ENCODE data around the gene JPH3. TPM values are rescaled to one million over a fixed set of nuclear protein-coding genes. Genes with fewer than 3 reads are reported as not detected.

The JPH3 gene
- total and polyA plus RNA-seq, 2 experiments from 2014 or later, result not detected

- H3K79me2 ChIP-seq (ENCODE audit: insufficient read depth), result no peaks in the 10 kb centered on the region
- no peaks in the 10 kb centered on the region for H3K9me2 ChIP-seq (ENCODE audit: insufficient read depth)
- WGBS, 2 experiments (ENCODE audit: low coverage in 1 of 2, low lambda C conversion rate in 2 of 2, missing lambda C conversion rate in 2 of 2), result 50 to 73% methylated on average over 2 to 10 of the region's 10 CpGs
- H3K36me3 ChIP-seq (ENCODE audit: low read depth), result no peaks in the 10 kb centered on the region
- H3K9ac ChIP-seq, result no peak overlapping the region
- no peaks in the 10 kb centered on the region for H3K4me1 ChIP-seq (ENCODE audit: insufficient read depth)
- H3K27ac ChIP-seq, result no peak overlapping the region
- H3K4me3 ChIP-seq, result no peak overlapping the region
- H3K4me2 ChIP-seq (ENCODE audit: unreplicated experiment), result no peak overlapping the region
- H3K9me3 ChIP-seq (ENCODE audit: low read depth), result no peaks in the 10 kb centered on the region
- no peak overlapping the region for H2AFZ ChIP-seq
- DNase-seq, result no peak
- peaks cover 12% of the 10 kb centered on the region for H3K27me3 ChIP-seq (replicated peaks; ENCODE audit: insufficient read depth)
- no peaks in the 10 kb centered on the region for H3F3A ChIP-seq (ENCODE audit: insufficient read depth)
- TF ChIP-seq EZH2phosphoT487 (IDR thresholded peaks at IDR 0.05; ENCODE audit: insufficient read depth, low read depth) (no peak), EZH2 (IDR thresholded peaks at IDR 0.05; ENCODE audit: insufficient read depth, poor library complexity, severe bottlenecking) (no peak)
- H4K20me1 ChIP-seq (ENCODE audit: insufficient read depth), result no peaks in the 10 kb centered on the region
- in situ Hi-C loops (cut with MboI), result no loop called here
These were observed 20.5 kb downstream of the JPH3 start for GRCh38 chr16:87622756-87623319.

- H4K20me1 ChIP-seq (ENCODE audit: insufficient read depth), result no peaks in the 10 kb centered on the region
- no peak overlapping the region for H2AFZ ChIP-seq
- no peaks in the 10 kb centered on the region for H3K79me2 ChIP-seq (ENCODE audit: insufficient read depth)
- DNase-seq, result no peak
- H3K27me3 ChIP-seq (replicated peaks; ENCODE audit: insufficient read depth), result no peaks in the 10 kb centered on the region; the same call in 1 of the 2 replicates
- no peak for TF ChIP-seq EZH2phosphoT487 (IDR thresholded peaks at IDR 0.05; ENCODE audit: insufficient read depth, low read depth)
- TF ChIP-seq EZH2 (IDR thresholded peaks at IDR 0.05; ENCODE audit: insufficient read depth, poor library complexity, severe bottlenecking), result no peak
- no peaks in the 10 kb centered on the region for H3K9me3 ChIP-seq (ENCODE audit: low read depth)
- H3K36me3 ChIP-seq (ENCODE audit: low read depth), result no peaks in the 10 kb centered on the region
- no peak overlapping the region for H3K9ac ChIP-seq
- no peak overlapping the region for H3K27ac ChIP-seq
- no peak overlapping the region for H3K4me2 ChIP-seq (ENCODE audit: unreplicated experiment)
- no peaks in the 10 kb centered on the region for H3F3A ChIP-seq (ENCODE audit: insufficient read depth)
- no peaks in the 10 kb centered on the region for H3K4me1 ChIP-seq (ENCODE audit: insufficient read depth)
- H3K4me3 ChIP-seq, result no peak overlapping the region
- WGBS, 2 experiments (ENCODE audit: low coverage in 1 of 2, low lambda C conversion rate in 2 of 2, missing lambda C conversion rate in 2 of 2), result 58 to 66% methylated on average over 12 to 13 of the region's 13 CpGs
- in situ Hi-C loops (cut with MboI), result no loop called here
- H3K9me2 ChIP-seq (ENCODE audit: insufficient read depth), result no peaks in the 10 kb centered on the region
These were observed 23.0 kb downstream of the JPH3 start for GRCh38 chr16:87625241-87625797.

GRCh38 chr16:87626401-87626800 lies 24.1 kb downstream of the JPH3 start:
- Histone ChIP-seq H3K27ac (no peak overlapping the region), H3K9me3 (ENCODE audit: low read depth) (no peaks in the 10 kb centered on the region), H2AFZ (no peak overlapping the region), H3K4me3 (no peak overlapping the region), H3K27me3 (replicated peaks; ENCODE audit: insufficient read depth) (peaks cover 4% of the 10 kb centered on the region), H3K4me1 (ENCODE audit: insufficient read depth) (no peaks in the 10 kb centered on the region), H4K20me1 (ENCODE audit: insufficient read depth) (no peaks in the 10 kb centered on the region), H3K9me2 (ENCODE audit: insufficient read depth) (no peaks in the 10 kb centered on the region), H3K36me3 (ENCODE audit: low read depth) (no peaks in the 10 kb centered on the region), H3K9ac (no peak overlapping the region), H3F3A (ENCODE audit: insufficient read depth) (no peaks in the 10 kb centered on the region), H3K4me2 (ENCODE audit: unreplicated experiment) (no peak overlapping the region), H3K79me2 (ENCODE audit: insufficient read depth) (no peaks in the 10 kb centered on the region)
- no peak for DNase-seq
- TF ChIP-seq EZH2 (IDR thresholded peaks at IDR 0.05; ENCODE audit: insufficient read depth, poor library complexity, severe bottlenecking), result no peak
- no peak for TF ChIP-seq EZH2phosphoT487 (IDR thresholded peaks at IDR 0.05; ENCODE audit: insufficient read depth, low read depth)
- in situ Hi-C loops (cut with MboI), result no loop called here
- WGBS, 2 experiments (ENCODE audit: low coverage in 1 of 2, low lambda C conversion rate in 2 of 2, missing lambda C conversion rate in 2 of 2), result 70 to 79% methylated on average over 14 of the region's 14 CpGs

DNA sequence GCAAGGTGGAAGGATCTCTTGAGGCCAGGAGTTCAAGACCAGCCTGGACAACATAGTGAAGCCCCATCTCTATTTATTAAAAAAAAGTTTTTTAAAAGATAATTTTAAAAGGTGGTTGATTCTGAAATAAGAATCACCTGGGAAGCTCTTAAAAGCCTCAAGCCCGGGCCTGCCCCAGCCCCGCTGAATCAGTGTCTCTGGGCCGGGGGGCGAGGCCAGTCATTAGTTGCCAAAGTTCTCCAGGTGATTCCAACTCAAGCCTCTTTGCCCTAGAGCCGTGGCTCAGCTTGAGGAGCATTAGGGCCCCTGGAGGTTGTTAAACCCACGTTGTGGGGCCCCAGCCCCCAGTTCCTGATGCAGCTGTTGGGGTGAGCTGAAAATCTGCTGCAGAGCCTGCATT lies 24.6 kb downstream of the JPH3 start:
- in situ Hi-C loops (cut with MboI), result no loop called here
- no peak overlapping the region for H3K27ac ChIP-seq
- 70 to 71% methylated on average over 6 of the region's 6 CpGs for WGBS, 2 experiments (ENCODE audit: low coverage in 1 of 2, low lambda C conversion rate in 2 of 2, missing lambda C conversion rate in 2 of 2)
- no peak overlapping the region for H3K4me3 ChIP-seq
- H3K9me2 ChIP-seq (ENCODE audit: insufficient read depth), result no peaks in the 10 kb centered on the region
- TF ChIP-seq EZH2 (IDR thresholded peaks at IDR 0.05; ENCODE audit: insufficient read depth, poor library complexity, severe bottlenecking) (no peak), EZH2phosphoT487 (IDR thresholded peaks at IDR 0.05; ENCODE audit: insufficient read depth, low read depth) (no peak)
- no peaks in the 10 kb centered on the region for H3K4me1 ChIP-seq (ENCODE audit: insufficient read depth)
- no peaks in the 10 kb centered on the region for H3K79me2 ChIP-seq (ENCODE audit: insufficient read depth)
- no peak overlapping the region for H2AFZ ChIP-seq
- H3K36me3 ChIP-seq (ENCODE audit: low read depth), result no peaks in the 10 kb centered on the region
- H4K20me1 ChIP-seq (ENCODE audit: insufficient read depth), result no peaks in the 10 kb centered on the region
- H3K27me3 ChIP-seq (replicated peaks; ENCODE audit: insufficient read depth), result peaks cover 9% of the 10 kb centered on the region
- no peak overlapping the region for H3K4me2 ChIP-seq (ENCODE audit: unreplicated experiment)
- DNase-seq, result no peak
- H3K9me3 ChIP-seq (ENCODE audit: low read depth), result no peaks in the 10 kb centered on the region
- no peak overlapping the region for H3K9ac ChIP-seq
- H3F3A ChIP-seq (ENCODE audit: insufficient read depth), result no peaks in the 10 kb centered on the region
